HCT116 (cell line): ENCODE data around the gene PTPRQ. TPM values are rescaled to one million over a fixed set of nuclear protein-coding genes. Genes with fewer than 3 reads are reported as not detected.

ENCODE experiments used
- ATAC-seq: fragments of 200-7000 bp; cut with Tn5 transposase; 2 replicates; pipeline ENCODE4 v1.9.1; 2020; ENCODE audit warnings: mild to moderate bottlenecking, moderate library complexity
- BruUV-seq: library from RNA; stranded (reverse); fragments of 400-500 nt; replicated peaks from 2 replicates; lab custom pipeline; 2021; lab: Mats Ljungman, UMichigan
- CTCF ChIA-PET: fragments of 300-600 bp; sonication (Branson Sonifier 250); formaldehyde crosslinking; loops from one replicate; lab custom pipeline; 2021; ENCODE audit warnings: antibody characterized with exemption; lab: Charles Lee
- POLR2A ChIA-PET: fragments of 300-600, 350-600 bp; sonication (Branson Sonifier 250); formaldehyde crosslinking; loops from one replicate; lab custom pipeline; 2021; ENCODE audit warnings: antibody characterized with exemption; lab: Charles Lee
- RAD21 ChIA-PET, 2 experiments: fragments of 300-600 bp; sonication (Branson Sonifier 250); formaldehyde crosslinking; loops; one replicate each; lab custom pipeline; 2023; ENCODE audit warnings: low total read pairs in 2 of 2; ENCODE audit not compliant: uncharacterized antibody in 2 of 2, unreplicated experiment in 2 of 2, low non-redundant PET in 1 of 2; lab: Charles Lee
- DNase-seq: peaks from one replicate; pipeline ENCODE4 v3.0.0-alpha.2; 2010; ENCODE audit warnings: low read depth, low spot score
- H2AFZ ChIP-seq: fragments of 200-600 bp; shearing (Covaris generic), sonication (generic); 2 replicates; pipeline ENCODE4 v1.6.1; 2017; ENCODE audit warnings: low read depth, mixed run types, mixed read lengths, antibody characterized with exemption, low read length; ENCODE audit not compliant: poor library complexity, severe bottlenecking
- H3K27ac ChIP-seq: 2 replicates; pipeline ENCODE4 v1.5.1; 2012; ENCODE audit warnings: low read depth, low read length
- H3K27me3 ChIP-seq: fragments of 200-600 bp; sonication (generic); 2 replicates; pipeline ENCODE4 v1.6.1; 2016; ENCODE audit warnings: mixed run types, low read length, mixed read lengths; ENCODE audit not compliant: insufficient read depth
- H3K36me3 ChIP-seq, 2 experiments: fragments of 200-500 bp in 1 of 2; fragments of 200-600 bp in 1 of 2; sonication (Bioruptor generic) in 1 of 2; sonication (generic) in 1 of 2; 2 replicates each; pipeline versions ENCODE4 v1.5.1 to v1.6.1; 2014 to 2016; ENCODE audit warnings: low read length in 2 of 2, inconsistent platforms in 1 of 2, mixed read lengths in 1 of 2, mixed run types in 1 of 2; ENCODE audit not compliant: insufficient read depth in 2 of 2, control insufficient read depth in 1 of 2
- H3K4me1 ChIP-seq, 2 experiments: fragments of 200-600 bp in 1 of 2; sonication (generic) in 1 of 2; 2 replicates each; pipeline versions ENCODE4 v1.5.1 to v1.6.1; 2012 to 2017; ENCODE audit warnings: low read length in 2 of 2, inconsistent platforms in 1 of 2, mild to moderate bottlenecking in 1 of 2, mixed read lengths in 1 of 2, mixed run types in 1 of 2, moderate library complexity in 1 of 2; ENCODE audit not compliant: insufficient read depth in 2 of 2, control insufficient read depth in 1 of 2
- H3K4me2 ChIP-seq: fragments of 200-600 bp; sonication (generic); 2 replicates; pipeline ENCODE4 v1.6.1; 2017; ENCODE audit warnings: mixed run types, low read length, mixed read lengths
- H3K4me3 ChIP-seq, 2 experiments: fragments of 200-600 bp in 1 of 2; sonication (generic) in 1 of 2; replicated peaks in 1 of 2; 2 replicates each; pipeline ENCODE4 v1.5.1; 2011 to 2016; ENCODE audit warnings: low read length in 2 of 2, control low read depth in 1 of 2, low read depth in 1 of 2, mild to moderate bottlenecking in 1 of 2, mixed read lengths in 1 of 2, mixed run types in 1 of 2
- H3K79me2 ChIP-seq: fragments of 200-600 bp; sonication (generic); 2 replicates; pipeline ENCODE4 v1.6.1; 2017; ENCODE audit warnings: mild to moderate bottlenecking, mixed run types, low read length, moderate library complexity, mixed read lengths; ENCODE audit not compliant: insufficient read depth
- H3K9ac ChIP-seq: fragments of 200-600 bp; sonication (generic); 2 replicates; pipeline ENCODE4 v1.6.1; 2016; ENCODE audit warnings: low read length, mixed read lengths
- H3K9me2 ChIP-seq: fragments of 200-600 bp; sonication (generic), shearing (Covaris generic); 2 replicates; pipeline ENCODE4 v1.6.1; 2017; ENCODE audit warnings: mixed run types, mild to moderate bottlenecking, moderate library complexity; ENCODE audit not compliant: insufficient read depth
- H3K9me3 ChIP-seq, 2 experiments: fragments of 200-500 bp in 1 of 2; fragments of 200-600 bp in 1 of 2; sonication (Bioruptor generic) in 1 of 2; sonication (generic) in 1 of 2; 2 replicates each; pipeline ENCODE4 v1.6.1; 2014 to 2017; ENCODE audit warnings: low read length in 2 of 2, mixed read lengths in 2 of 2, inconsistent platforms in 1 of 2, low read depth in 1 of 2, mild to moderate bottlenecking in 1 of 2, mixed run types in 1 of 2, moderate library complexity in 1 of 2; ENCODE audit not compliant: control insufficient read depth in 1 of 2, insufficient read depth in 1 of 2
- H4K20me1 ChIP-seq: fragments of 200-600 bp; sonication (generic), shearing (Covaris generic); 2 replicates; pipeline ENCODE4 v1.6.1; 2017; ENCODE audit warnings: mixed run types, mild to moderate bottlenecking, moderate library complexity; ENCODE audit not compliant: insufficient read depth
- CEBPB ChIP-seq: IDR thresholded peaks from 2 replicates; pipeline ENCODE4 v1.6.1; 2012; ENCODE audit warnings: low read depth
- EGR1 ChIP-seq: IDR thresholded peaks from 2 replicates; pipeline ENCODE4 v1.6.1; 2012; ENCODE audit warnings: low read depth
- FOSL1 ChIP-seq: IDR thresholded peaks from 2 replicates; pipeline ENCODE4 v1.6.1; 2012; ENCODE audit warnings: low read depth
- JUND ChIP-seq: IDR thresholded peaks from 2 replicates; pipeline ENCODE4 v1.6.1; 2012
- POLR2A ChIP-seq: IDR thresholded peaks from 2 replicates; pipeline ENCODE4 v1.7.0; 2011; ENCODE audit warnings: borderline replicate concordance; ENCODE audit not compliant: insufficient read depth, insufficient read length; ENCODE audit errors: extremely low read depth
- POLR2AphosphoS5 ChIP-seq: IDR thresholded peaks from 2 replicates; pipeline ENCODE4 v1.6.1; 2011; ENCODE audit warnings: mild to moderate bottlenecking, low read depth, low read length, moderate library complexity
- RAD21 ChIP-seq: IDR thresholded peaks from 2 replicates; pipeline ENCODE4 v1.6.1; 2012; ENCODE audit warnings: low read depth, mild to moderate bottlenecking
- REST ChIP-seq: IDR thresholded peaks from 2 replicates; pipeline ENCODE4 v1.6.1; 2012; ENCODE audit warnings: low read depth
- SIN3A ChIP-seq: IDR thresholded peaks from 2 replicates; pipeline ENCODE4 v1.6.1; 2012; ENCODE audit warnings: low read depth
- SP1 ChIP-seq: IDR thresholded peaks from 2 replicates; pipeline ENCODE4 v1.6.1; 2012; ENCODE audit warnings: low read depth
- SRF ChIP-seq: IDR thresholded peaks from 2 replicates; pipeline ENCODE4 v1.6.1; 2012; ENCODE audit warnings: low read depth
- TCF7L2 ChIP-seq: IDR thresholded peaks from 2 replicates; pipeline ENCODE4 v1.7.0; 2011; ENCODE audit warnings: borderline replicate concordance, inconsistent platforms; ENCODE audit not compliant: insufficient read depth, insufficient read length; ENCODE audit errors: extremely low read depth
- YY1 ChIP-seq: IDR thresholded peaks from 2 replicates; pipeline ENCODE4 v1.6.1; 2011; ENCODE audit warnings: low read length, low read depth, moderate library complexity, mild to moderate bottlenecking; ENCODE audit not compliant: insufficient replicate concordance; ENCODE audit errors: extremely low read depth
- ZBTB33 ChIP-seq: IDR thresholded peaks from 2 replicates; pipeline ENCODE4 v1.6.1; 2011; ENCODE audit warnings: mild to moderate bottlenecking, low read length, moderate library complexity; ENCODE audit not compliant: insufficient replicate concordance; ENCODE audit errors: extremely low read depth
- ZFX ChIP-seq: fragments of 450-650 bp; IDR thresholded peaks from 2 replicates; pipeline ENCODE4 v1.6.1; 2017
- ZNF274 ChIP-seq: fragments of 200-500 bp; sonication (Bioruptor generic); IDR thresholded peaks from 2 replicates; pipeline ENCODE4 v1.6.1; 2014; ENCODE audit warnings: mild to moderate bottlenecking, low read depth, low read length, inconsistent platforms
- intact Hi-C: fragments of 100-400 bp; cut with micrococcal nuclease; formaldehyde crosslinking; loops from 2 replicates; pipeline ENCODE4 v1.10.0; 2022
- total RNA-seq: library from RNA; stranded (reverse); gene quantifications from one replicate; pipeline ENCODE4 v1.2.1, GENCODE V29; 2021; ENCODE audit not compliant: unreplicated experiment

The PTPRQ gene
- total RNA-seq, 1 experiment from 2014 or later, result not detected

GRCh38 chr12:80413462-80413861 is 30.6 kb upstream of the PTPRQ start:
- no peak overlapping the region for H3K4me3 ChIP-seq

GRCh38 chr12:80415466-80415865 is 28.6 kb upstream of the PTPRQ start:
- H3K27me3 ChIP-seq, result peaks cover 7% of the 10 kb centered on the region; the same call in 1 of the 2 replicates
- ChIA-PET POLR2A (no interaction called here), RAD21 (no interaction called here), CTCF (no interaction called here)
- H3K9ac ChIP-seq, result no peak overlapping the region
- ATAC-seq (no peak), DNase-seq (no peak)
- H3K4me3 ChIP-seq, result no peak overlapping the region
- H4K20me1 ChIP-seq, result no peaks in the 10 kb centered on the region
- H3K4me2 ChIP-seq, result no peak overlapping the region
- H3K9me3 ChIP-seq, result no peaks in the 10 kb centered on the region
- H2AFZ ChIP-seq, result no peak overlapping the region
- no peak for TF ChIP-seq JUND
- TF ChIP-seq ZNF274, result no peak
- no peak for TF ChIP-seq ZFX
- TF ChIP-seq FOSL1, result no peak
- no peak for TF ChIP-seq ZBTB33
- no peak for TF ChIP-seq TCF7L2
- no peak for TF ChIP-seq CEBPB
- no peak for TF ChIP-seq SP1
- no peak for TF ChIP-seq POLR2AphosphoS5
- TF ChIP-seq SRF, result no peak
- TF ChIP-seq POLR2A, result no peak
- TF ChIP-seq YY1, result no peak
- TF ChIP-seq REST, result no peak
- TF ChIP-seq SIN3A, result no peak
- no peak for TF ChIP-seq EGR1
- intact Hi-C loops, result loop anchor here (10.0 kb wide), 1 partner anchor 221 kb away; no protein-coding TSS in a partner anchor
- H3K36me3 ChIP-seq, result no peaks in the 10 kb centered on the region
- H3K79me2 ChIP-seq, result no peaks in the 10 kb centered on the region
- H3K9me2 ChIP-seq, result no peaks in the 10 kb centered on the region
- H3K4me1 ChIP-seq, result no peaks in the 10 kb centered on the region
- BruUV-seq, result no TSS peak
- H3K27ac ChIP-seq, result no peak overlapping the region

More at GRCh38 chr12:80413462-80413861, 30.6 kb upstream of the PTPRQ start:
- Histone ChIP-seq H3K4me2 (no peak overlapping the region), H3K27me3 (peaks cover 7% of the 10 kb centered on the region; the same call in 1 of the 2 replicates), H3K4me1 (no peaks in the 10 kb centered on the region), H3K9me3 (no peaks in the 10 kb centered on the region), H3K9ac (no peak overlapping the region), H3K9me2 (no peaks in the 10 kb centered on the region), H3K36me3 (no peaks in the 10 kb centered on the region), H3K27ac (no peak overlapping the region), H4K20me1 (no peaks in the 10 kb centered on the region), H3K79me2 (no peaks in the 10 kb centered on the region), H2AFZ (no peak overlapping the region)
- intact Hi-C loops, result loop anchor here (2.0 to 10.0 kb wide), 3 partner anchors 219 to 845 kb away; no protein-coding TSS in a partner anchor
- TF ChIP-seq CEBPB (no peak), ZNF274 (no peak), RAD21 (0 out of 2 replicates have a peak, but pooled peaks have one; percentile 4)
- ChIA-PET POLR2A (no interaction called here), RAD21 (no interaction called here), CTCF (interaction anchor here (0.8 to 1.7 kb wide), 4 partner anchors 8 to 844 kb away, joined by 3 to 6 read pairs (median 4); no protein-coding TSS in a partner anchor)
- no TSS peak for BruUV-seq
- DNase-seq (no peak), ATAC-seq (no peak)
